NCI-H128 (cell line): ENCODE results near the gene NPHS2.
"Not testable (repeated sequence)": the region's sequence is repeated elsewhere in the genome, so short reads cannot be mapped to it uniquely, and the experiment has no call there.

Experiments used
- DNase-seq: peaks from one replicate; lab custom pipeline; 2025; ENCODE audit not compliant: unreplicated experiment; lab: John Stamatoyannopoulos, UW

The NPHS2 gene

GRCh38 chr1:179547021-179547535, 28.7 kb downstream of the NPHS2 start:
- DNase-seq = no peak

DNA sequence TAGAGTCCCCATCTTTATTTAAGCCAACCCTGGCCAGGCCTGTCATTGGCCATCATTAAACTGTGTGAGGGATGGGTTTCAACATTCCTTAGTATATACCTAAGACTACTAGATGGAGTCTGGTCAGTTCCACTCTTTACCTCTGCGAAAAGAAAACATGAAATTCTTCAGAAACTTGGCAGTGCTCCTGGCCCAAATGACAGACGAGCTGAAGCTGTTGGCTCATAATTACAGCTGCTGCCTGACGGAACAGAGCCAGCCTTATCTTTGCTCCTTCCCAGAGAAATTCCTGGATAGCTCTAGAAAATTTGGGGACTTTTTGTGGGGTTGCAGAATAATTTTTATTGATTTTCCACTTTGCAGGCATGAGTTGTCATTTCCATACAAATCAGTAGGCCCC, 30.4 kb downstream of the NPHS2 start:
- no peak for DNase-seq

- no peak for DNase-seq
Measured at GRCh38 chr1:179541774-179542173, 34.0 kb downstream of the NPHS2 start.

- no peak for DNase-seq
Measured at GRCh38 chr1:179530352-179530751, 45.4 kb downstream of the NPHS2 start.

- no peak for DNase-seq
Measured at GRCh38 chr1:179529482-179530195, 46.1 kb downstream of the NPHS2 start.

- not testable (repeated sequence) for DNase-seq
Measured at GRCh38 chr1:179518544-179518943, 57.2 kb downstream of the NPHS2 start.

GRCh38 chr1:179516976-179517705, 58.6 kb downstream of the NPHS2 start:
- no peak for DNase-seq

DNA sequence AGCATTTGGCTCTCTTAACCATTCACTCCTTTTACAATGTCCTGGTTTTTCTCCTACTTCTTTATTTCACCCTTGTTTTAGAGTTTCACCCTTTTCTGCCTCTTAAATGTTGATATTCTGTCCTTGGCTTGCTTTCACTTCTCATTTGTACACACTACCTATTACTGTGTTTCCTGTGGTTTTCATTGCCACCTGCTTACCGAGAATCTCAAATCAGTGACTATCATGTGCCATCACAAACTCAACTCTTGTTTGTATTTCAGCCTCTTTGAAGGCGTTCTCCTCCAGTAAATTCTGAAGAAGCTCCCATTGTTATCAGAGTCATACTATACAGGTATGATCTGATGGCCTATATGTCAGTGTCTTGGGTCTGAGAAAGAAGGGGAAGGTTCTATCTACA, 65.7 kb downstream of the NPHS2 start:
- DNase-seq = no peak

DNA sequence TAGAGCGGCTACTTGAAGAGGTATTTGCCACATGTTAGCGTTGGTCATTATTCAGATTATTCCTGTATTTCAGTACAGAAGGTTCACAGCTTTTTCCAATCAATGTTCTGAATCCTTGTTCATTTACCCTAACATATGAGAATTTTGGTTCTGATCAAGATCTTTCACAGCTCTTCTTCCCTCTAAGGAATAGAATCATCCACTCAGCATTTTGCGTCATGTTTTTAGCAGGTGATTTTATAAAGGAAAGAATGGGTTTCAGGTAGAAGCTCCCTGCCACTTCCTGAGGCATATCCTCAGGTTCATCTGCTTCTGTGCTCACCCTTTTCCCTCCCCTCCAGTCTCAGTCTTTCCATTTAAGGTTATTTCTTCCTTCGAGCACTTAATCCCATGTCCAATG, 66.4 kb downstream of the NPHS2 start:
- DNase-seq = no peak

DNA sequence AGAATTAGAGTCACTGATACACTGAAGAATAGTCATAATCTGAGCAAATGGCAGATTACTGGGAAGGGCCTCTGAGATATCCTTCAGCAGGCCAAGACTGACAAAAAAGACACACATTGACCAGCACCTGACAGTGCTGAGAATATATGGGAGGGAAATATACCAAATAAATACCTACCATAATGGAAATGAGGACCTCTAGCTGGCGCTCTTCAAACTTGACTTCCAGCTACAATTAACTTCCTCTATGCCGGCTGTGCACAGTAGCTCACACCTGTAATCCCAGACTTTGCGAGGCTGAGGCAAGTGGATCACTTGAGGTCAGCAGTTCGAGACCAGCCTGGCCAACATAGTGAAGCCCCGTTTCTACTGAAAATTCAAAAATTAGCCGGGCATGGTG, 69.5 kb downstream of the NPHS2 start:
- no peak for DNase-seq
